ENCODE measurements around the gene FAM53B. TPM values are rescaled to one million over a fixed set of nuclear protein-coding genes. Genes with fewer than 3 reads are reported as not detected.
A peak's percentile ranks its signal among the peaks of the same experiment; 100 is the strongest.

Gene FAM53B
- total and polyA plus RNA-seq, 12 donors = 11.6 to 42.9 (median 29.1) TPM

DNA sequence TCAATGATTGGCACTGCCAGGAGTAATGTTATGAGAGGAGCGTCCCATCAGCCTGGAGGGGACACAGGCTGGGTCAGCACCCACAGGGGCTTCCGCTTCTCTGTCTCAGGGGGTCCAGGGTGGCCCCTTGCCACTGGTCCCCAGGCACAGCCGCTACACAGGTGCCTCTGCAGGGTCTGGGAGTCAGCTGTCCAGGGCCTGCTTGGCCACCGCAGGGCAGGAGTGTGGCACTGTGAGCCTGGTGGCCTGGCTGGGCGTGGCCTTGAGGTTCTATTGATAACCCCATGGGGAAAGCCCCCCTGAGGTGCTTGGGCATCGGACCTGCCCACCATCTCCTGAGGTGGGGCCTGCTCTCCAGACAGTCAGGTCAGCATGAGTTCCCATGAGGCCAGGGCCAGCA, 146.0 kb downstream of the FAM53B start:
- H3K36me3 ChIP-seq = no peaks in the 10 kb centered on the region
- H3K27ac ChIP-seq = no peak overlapping the region
- intact Hi-C loops (cut with DNase I) = no loop called here
- DNase-seq = no peak
- TF ChIP-seq, protein P1, sequence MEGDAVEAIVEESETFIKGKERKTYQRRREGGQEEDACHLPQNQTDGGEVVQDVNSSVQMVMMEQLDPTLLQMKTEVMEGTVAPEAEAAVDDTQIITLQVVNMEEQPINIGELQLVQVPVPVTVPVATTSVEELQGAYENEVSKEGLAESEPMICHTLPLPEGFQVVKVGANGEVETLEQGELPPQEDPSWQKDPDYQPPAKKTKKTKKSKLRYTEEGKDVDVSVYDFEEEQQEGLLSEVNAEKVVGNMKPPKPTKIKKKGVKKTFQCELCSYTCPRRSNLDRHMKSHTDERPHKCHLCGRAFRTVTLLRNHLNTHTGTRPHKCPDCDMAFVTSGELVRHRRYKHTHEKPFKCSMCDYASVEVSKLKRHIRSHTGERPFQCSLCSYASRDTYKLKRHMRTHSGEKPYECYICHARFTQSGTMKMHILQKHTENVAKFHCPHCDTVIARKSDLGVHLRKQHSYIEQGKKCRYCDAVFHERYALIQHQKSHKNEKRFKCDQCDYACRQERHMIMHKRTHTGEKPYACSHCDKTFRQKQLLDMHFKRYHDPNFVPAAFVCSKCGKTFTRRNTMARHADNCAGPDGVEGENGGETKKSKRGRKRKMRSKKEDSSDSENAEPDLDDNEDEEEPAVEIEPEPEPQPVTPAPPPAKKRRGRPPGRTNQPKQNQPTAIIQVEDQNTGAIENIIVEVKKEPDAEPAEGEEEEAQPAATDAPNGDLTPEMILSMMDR (IDR thresholded peaks at IDR 0.05) = no peak
- no peak overlapping the region for H3K4me3 ChIP-seq
- no peaks in the 10 kb centered on the region for H3K27me3 ChIP-seq
- H3K4me1 ChIP-seq = no peaks in the 10 kb centered on the region
- WGBS, 2 donors = 96% methylated on average over 6 of the region's 6 CpGs
- peak in 1 of 8 donors; percentile 13 for ATAC-seq
- H3K9me3 ChIP-seq = no peaks in the 10 kb centered on the region

GRCh38 chr10:124597846-124598165, 146.4 kb downstream of the FAM53B start:
- Histone ChIP-seq H3K36me3 (no peaks in the 10 kb centered on the region), H3K4me3 (no peak overlapping the region), H3K27me3 (no peaks in the 10 kb centered on the region), H3K4me1 (no peaks in the 10 kb centered on the region), H3K27ac (no peak overlapping the region), H3K9me3 (no peaks in the 10 kb centered on the region)
- TF ChIP-seq, protein P1 (IDR thresholded peaks at IDR 0.05) = no peak
- WGBS, 2 donors = 94 to 97% methylated on average over 10 of the region's 10 CpGs
- DNase-seq = no peak
- intact Hi-C loops (cut with DNase I) = no loop called here
- no peak for ATAC-seq

DNA sequence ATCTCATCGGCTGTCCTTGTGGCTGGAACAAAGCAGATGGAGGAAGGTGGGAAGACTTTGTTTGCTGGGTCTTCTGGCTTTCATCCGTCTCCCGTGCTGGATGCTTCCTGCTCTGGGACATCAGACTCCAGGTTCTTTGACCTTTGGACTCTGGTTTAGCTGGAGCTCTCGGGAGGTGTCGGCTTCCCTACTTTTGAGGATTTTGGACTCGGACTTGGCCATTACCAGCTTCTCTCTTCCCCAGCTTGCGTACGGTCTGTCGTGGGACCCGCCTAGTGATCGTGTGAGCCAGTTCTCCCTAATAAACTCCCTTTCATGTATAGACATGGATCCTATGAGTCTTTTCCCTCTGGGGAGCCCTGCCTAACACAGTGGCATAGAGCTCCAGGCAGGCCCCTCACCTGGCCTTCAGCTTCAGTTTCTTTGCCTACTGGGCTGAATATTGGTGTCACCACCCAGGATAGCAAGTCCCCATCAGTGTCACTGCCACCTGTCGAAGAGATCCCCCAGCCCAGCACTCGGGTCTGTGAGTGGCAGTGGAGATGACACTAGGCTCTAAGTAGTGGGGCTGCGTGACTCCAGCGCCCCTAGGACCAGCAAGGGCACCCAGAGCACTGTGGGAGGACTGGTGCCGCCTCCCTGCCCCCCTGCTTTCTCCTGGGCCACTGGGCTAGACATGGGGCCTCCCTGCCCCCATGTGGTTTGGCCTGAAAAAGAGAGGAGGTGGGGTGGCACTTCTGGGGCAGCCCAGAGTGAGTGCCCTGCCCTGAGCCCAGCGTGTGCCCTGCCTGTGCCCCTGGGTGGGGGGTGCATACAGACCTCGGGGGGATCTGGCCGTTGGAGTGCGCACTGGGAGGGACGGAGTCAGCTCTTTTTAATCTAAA, 147.0 kb downstream of the FAM53B start:
- TF ChIP-seq, protein P1 (IDR thresholded peaks at IDR 0.05) = no peak
- intact Hi-C loops (cut with DNase I) = no loop called here
- H3K4me1 ChIP-seq = no peaks in the 10 kb centered on the region
- H3K4me3 ChIP-seq = no peak overlapping the region
- no peak for ATAC-seq
- no peaks in the 10 kb centered on the region for H3K9me3 ChIP-seq
- H3K27ac ChIP-seq = no peak overlapping the region
- no peaks in the 10 kb centered on the region for H3K27me3 ChIP-seq
- DNase-seq = no peak
- no peaks in the 10 kb centered on the region for H3K36me3 ChIP-seq
- 88 to 90% methylated on average over 21 of the region's 21 CpGs for WGBS, 2 donors

- Histone ChIP-seq H3K4me3 (no peak overlapping the region), H3K27ac (no peak overlapping the region), H3K4me1 (no peaks in the 10 kb centered on the region), H3K36me3 (no peaks in the 10 kb centered on the region), H3K9me3 (peaks cover 0 to 9% (median 0%) of the 10 kb centered on the region in 11 donors), H3K27me3 (no peaks in the 10 kb centered on the region)
- DNase-seq (no peak), ATAC-seq (no peak)
- WGBS, 2 donors = 83 to 90% methylated on average over 18 of the region's 18 CpGs
- TF ChIP-seq, protein P1 (IDR thresholded peaks at IDR 0.05) = no peak
- intact Hi-C loops (cut with DNase I) = no loop called here
Observed at GRCh38 chr10:124596116-124596785, 147.9 kb downstream of the FAM53B start.
